Spleen (tissue), 11 donors: ENCODE measurements around the gene DOCK11. TPM values are rescaled to one million over a fixed set of nuclear protein-coding genes. Genes with fewer than 3 reads are reported as not detected.

ENCODE experiments used
- DNase-seq: peaks from one replicate; pipeline ENCODE4 v3.0.0-alpha.2; 2020
- H3K27ac ChIP-seq, 8 donors: fragments of 200-600 bp; sonication (generic) in 7 of 8; 1 replicate in 4 of 8; 2 replicates in 4 of 8; pipeline versions ENCODE4 v1.5.0 to v1.8.0; 2016 to 2021; ENCODE audit warnings: inconsistent platforms in 4 of 8, mild to moderate bottlenecking in 4 of 8, moderate library complexity in 1 of 8
- H3K27me3 ChIP-seq, 7 donors: fragments of 200-600 bp; sonication (generic) in 6 of 7; replicated peaks in 1 of 7; 1 replicate in 4 of 7; 2 replicates in 3 of 7; pipeline versions ENCODE4 v1.5.0 to v1.8.0; 2016 to 2021; ENCODE audit warnings: inconsistent platforms in 3 of 7, mild to moderate bottlenecking in 1 of 7
- H3K36me3 ChIP-seq, 6 donors: fragments of 200-600 bp; sonication (generic) in 5 of 6; 1 replicate in 4 of 6; 2 replicates in 2 of 6; pipeline versions ENCODE4 v1.5.0 to v1.8.0; 2016 to 2021; ENCODE audit warnings: inconsistent platforms in 2 of 6
- H3K4me1 ChIP-seq, 6 donors: fragments of 200-600 bp; sonication (generic) in 5 of 6; 1 replicate in 3 of 6; 2 replicates in 3 of 6; pipeline versions ENCODE4 v1.5.0 to v1.8.0; 2016 to 2021; ENCODE audit warnings: inconsistent platforms in 3 of 6
- H3K4me3 ChIP-seq, 8 donors: fragments of 200-600 bp; sonication (generic) in 7 of 8; 1 replicate in 4 of 8; 2 replicates in 4 of 8; pipeline versions ENCODE4 v1.5.0 to v1.8.0; 2016 to 2021; ENCODE audit warnings: inconsistent platforms in 4 of 8, mild to moderate bottlenecking in 4 of 8, moderate library complexity in 2 of 8
- H3K9me3 ChIP-seq, 8 donors: fragments of 200-600 bp; sonication (generic) in 7 of 8; 1 replicate in 4 of 8; 2 replicates in 4 of 8; pipeline versions ENCODE4 v1.5.0 to v1.8.0; 2016 to 2021; ENCODE audit warnings: inconsistent platforms in 4 of 8
- POLR2A ChIP-seq, 3 donors: fragments of 450-650 bp; IDR thresholded peaks; one replicate each; pipeline ENCODE4 v1.5.1; 2017; ENCODE audit warnings: antibody characterized with exemption in 3 of 3, mild to moderate bottlenecking in 1 of 3
- POLR2AphosphoS5 ChIP-seq, 3 donors: sonication (generic); formaldehyde crosslinking; IDR thresholded peaks; one replicate each; pipeline ENCODE4 v1.5.1; 2017; ENCODE audit warnings: antibody characterized with exemption in 3 of 3
- WGBS, 5 donors: extraction: QIAGEN DNeasy Blood & Tissue Kit in 3 of 5; methylation state at CpG; one replicate each; pipeline versions ENCODE4 v1.1.5 to v1.1.7; 2013 to 2018; 5-methylcytosine and 5-hydroxymethylcytosine counted together
- intact Hi-C: fragments of 100-400 bp; cut with DNase I; formaldehyde crosslinking; loops from one replicate; pipeline ENCODE4 v1.15.0; 2023; ENCODE audit warnings: low total_unique reads
- polyA plus RNA-seq, 3 donors: library from polyadenylated mRNA; stranded (reverse); fragments of 200-250 nt; gene quantifications; one replicate each; pipeline ENCODE4 v1.2.1, GENCODE V29; 2013
- total RNA-seq, 7 donors: library from RNA; depleted of rRNA in 3 of 7; stranded (reverse); fragments of >200 nt in 3 of 7; fragmentation: NEBNext Ultra II Directional in 4 of 7; extraction: Animal tissue kit (Norgen Biotek cat#: 25700) in 4 of 7; gene quantifications; one replicate each; pipeline versions ENCODE4 v1.1.0 to v1.2.1, GENCODE V29; 2016 to 2021
- TF ChIP-seq, protein P1 (sequence below), 11 experiments: fragments of 200-600 bp in 7 of 11; fragments of 450-650 bp in 4 of 11; sonication (generic) in 4 of 11; IDR thresholded peaks in 8 of 11; conservative IDR thresholded peaks in 3 of 11; 1 replicate in 7 of 11; 2 replicates in 4 of 11; pipeline versions ENCODE4 v1.4.0 to v1.8.0; 2016 to 2021; ENCODE audit warnings: antibody characterized with exemption in 11 of 11, inconsistent platforms in 4 of 11, mild to moderate bottlenecking in 1 of 11
- donor health status: healthy with polysubstance abuse.
- donor health status: DM: no; HTN: no; CAD: no; lungs with moderate emphysema.
- donor health status: DM: no; HTN: no; CAD: no.
- donor health status: Bipolar disorder and iron deficiency.
- donor health status: healthy.
- donor health status: DM: no; HTN: no; CAD: no.
- donor health status: DM: yes; HTN: yes; CAD: no.

The DOCK11 gene
- total and polyA plus RNA-seq, 10 donors = 32.8 to 68.9 (median 56.0) TPM

DNA sequence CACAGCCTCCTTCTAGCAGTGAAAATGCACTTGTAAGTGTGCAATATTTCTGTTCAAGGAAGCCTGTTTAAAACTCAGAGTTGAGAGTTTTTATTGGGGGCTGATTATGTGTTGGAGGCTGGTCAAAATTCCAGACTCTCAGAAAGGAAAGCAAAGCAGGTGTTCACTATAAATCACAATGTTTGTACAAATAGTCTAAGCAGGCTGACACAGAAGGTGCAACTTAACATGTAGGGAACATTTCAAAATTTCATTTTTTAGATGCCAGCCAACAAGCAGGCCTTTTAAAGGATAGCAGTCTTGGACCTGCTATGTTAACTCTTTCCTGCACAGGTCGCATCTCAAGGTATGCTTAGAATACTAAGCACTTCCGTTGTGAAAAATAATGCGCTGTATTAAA is 119.5 kb downstream of the DOCK11 start:
- DNase-seq = no peak
- H3K4me3 ChIP-seq = no peak overlapping the region
- H3K9me3 ChIP-seq = no peaks in the 10 kb centered on the region
- H3K27ac ChIP-seq = no peak overlapping the region
- H3K27me3 ChIP-seq = no peaks in the 10 kb centered on the region
- H3K4me1 ChIP-seq = no peaks in the 10 kb centered on the region
- TF ChIP-seq POLR2A (IDR thresholded peaks at IDR 0.05) (no peak), POLR2AphosphoS5 (IDR thresholded peaks at IDR 0.05) (no peak)
- TF ChIP-seq, protein P1, sequence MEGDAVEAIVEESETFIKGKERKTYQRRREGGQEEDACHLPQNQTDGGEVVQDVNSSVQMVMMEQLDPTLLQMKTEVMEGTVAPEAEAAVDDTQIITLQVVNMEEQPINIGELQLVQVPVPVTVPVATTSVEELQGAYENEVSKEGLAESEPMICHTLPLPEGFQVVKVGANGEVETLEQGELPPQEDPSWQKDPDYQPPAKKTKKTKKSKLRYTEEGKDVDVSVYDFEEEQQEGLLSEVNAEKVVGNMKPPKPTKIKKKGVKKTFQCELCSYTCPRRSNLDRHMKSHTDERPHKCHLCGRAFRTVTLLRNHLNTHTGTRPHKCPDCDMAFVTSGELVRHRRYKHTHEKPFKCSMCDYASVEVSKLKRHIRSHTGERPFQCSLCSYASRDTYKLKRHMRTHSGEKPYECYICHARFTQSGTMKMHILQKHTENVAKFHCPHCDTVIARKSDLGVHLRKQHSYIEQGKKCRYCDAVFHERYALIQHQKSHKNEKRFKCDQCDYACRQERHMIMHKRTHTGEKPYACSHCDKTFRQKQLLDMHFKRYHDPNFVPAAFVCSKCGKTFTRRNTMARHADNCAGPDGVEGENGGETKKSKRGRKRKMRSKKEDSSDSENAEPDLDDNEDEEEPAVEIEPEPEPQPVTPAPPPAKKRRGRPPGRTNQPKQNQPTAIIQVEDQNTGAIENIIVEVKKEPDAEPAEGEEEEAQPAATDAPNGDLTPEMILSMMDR (IDR thresholded peaks at IDR 0.05 in 8 of 11, conservative IDR thresholded peaks at IDR 0.05 in 3 of 11) = no peak
- peaks cover 0 to 94% (median 19%) of the 10 kb centered on the region in 6 donors for H3K36me3 ChIP-seq
- intact Hi-C loops = no loop called here
- 86 to 98% (median 94%) methylated on average over 3 of the region's 3 CpGs for WGBS, 5 donors

GRCh38 chrX:118621081-118621759 is 125.6 kb downstream of the DOCK11 start:
- intact Hi-C loops = no loop called here
- no peak for DNase-seq
- Histone ChIP-seq H3K4me3 (no peak overlapping the region), H3K27ac (no peak overlapping the region), H3K9me3 (no peaks in the 10 kb centered on the region), H3K4me1 (no peaks in the 10 kb centered on the region), H3K36me3 (peaks cover 0 to 92% (median 15%) of the 10 kb centered on the region in 6 donors), H3K27me3 (no peaks in the 10 kb centered on the region)
- TF ChIP-seq, protein P1 (IDR thresholded peaks at IDR 0.05 in 8 of 11, conservative IDR thresholded peaks at IDR 0.05 in 3 of 11) = no peak
- TF ChIP-seq POLR2A (IDR thresholded peaks at IDR 0.05) (no peak), POLR2AphosphoS5 (IDR thresholded peaks at IDR 0.05) (no peak)
- WGBS, 5 donors = 77 to 94% (median 90%) methylated on average over 5 to 8 of the region's 8 CpGs

DNA sequence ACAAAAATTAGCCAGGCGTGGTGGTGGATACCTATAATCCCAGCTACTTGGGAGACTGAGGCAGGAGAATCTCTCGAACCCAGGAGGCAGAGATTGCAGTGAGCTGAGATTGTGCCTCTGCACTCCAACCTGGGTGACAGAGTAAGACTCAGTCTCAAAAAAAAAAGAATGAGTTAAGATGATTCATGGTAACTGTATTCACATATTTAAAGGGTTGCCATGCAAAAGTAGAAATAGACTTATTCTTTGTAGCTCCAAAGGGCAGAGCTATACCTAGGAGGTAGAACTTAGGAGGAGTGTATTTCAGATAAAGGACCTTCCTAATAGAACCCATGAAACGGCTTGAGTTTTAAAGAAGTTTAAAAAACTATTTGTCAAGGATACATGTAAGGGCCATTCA is 127.4 kb downstream of the DOCK11 start:
- TF ChIP-seq POLR2A (IDR thresholded peaks at IDR 0.05) (no peak), POLR2AphosphoS5 (IDR thresholded peaks at IDR 0.05) (no peak)
- TF ChIP-seq, protein P1 (IDR thresholded peaks at IDR 0.05 in 8 of 11, conservative IDR thresholded peaks at IDR 0.05 in 3 of 11) = no peak
- Histone ChIP-seq H3K27me3 (no peaks in the 10 kb centered on the region), H3K4me1 (no peaks in the 10 kb centered on the region), H3K36me3 (peaks cover 0 to 94% (median 11%) of the 10 kb centered on the region in 6 donors), H3K27ac (no peak overlapping the region), H3K9me3 (no peaks in the 10 kb centered on the region), H3K4me3 (no peak overlapping the region)
- 77 to 96% (median 91%) methylated on average over 3 of the region's 3 CpGs for WGBS, 5 donors
- intact Hi-C loops = no loop called here
- no peak for DNase-seq

DNA sequence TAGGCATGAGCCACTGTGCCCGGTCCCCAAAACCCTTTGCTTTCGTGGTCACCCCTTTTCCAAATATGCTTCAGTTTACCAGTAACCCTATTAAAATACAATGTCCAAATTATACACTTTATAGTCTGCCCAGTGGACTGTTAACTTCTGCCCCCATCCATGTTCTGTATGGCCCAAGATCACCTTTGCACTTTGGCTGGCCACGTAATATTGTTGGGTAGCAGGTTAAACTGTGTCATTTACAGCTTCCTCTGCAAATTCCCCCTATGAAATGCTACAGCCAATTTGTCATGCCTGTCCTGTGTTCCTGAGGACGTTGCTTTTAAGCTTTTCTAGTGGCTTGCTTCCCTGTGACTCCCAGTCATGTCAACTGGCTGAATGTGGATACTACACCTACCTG is 130.7 kb downstream of the DOCK11 start:
- Histone ChIP-seq H3K4me1 (peaks cover 0 to 4% (median 0%) of the 10 kb centered on the region in 6 donors), H3K27ac (no peak overlapping the region), H3K27me3 (no peaks in the 10 kb centered on the region), H3K9me3 (no peaks in the 10 kb centered on the region), H3K4me3 (no peak overlapping the region), H3K36me3 (peaks cover 0 to 96% (median 5%) of the 10 kb centered on the region in 6 donors)
- 58 to 89% (median 85%) methylated on average over 4 of the region's 4 CpGs for WGBS, 5 donors
- TF ChIP-seq POLR2A (IDR thresholded peaks at IDR 0.05) (no peak), POLR2AphosphoS5 (IDR thresholded peaks at IDR 0.05) (no peak)
- TF ChIP-seq, protein P1 (IDR thresholded peaks at IDR 0.05 in 8 of 11, conservative IDR thresholded peaks at IDR 0.05 in 3 of 11) = no peak
- intact Hi-C loops = no loop called here
- DNase-seq = no peak
